Pancreas (tissue), 10 donors: ENCODE data around the gene TUBGCP2. TPM values are rescaled to one million over a fixed set of nuclear protein-coding genes. Genes with fewer than 3 reads are reported as not detected.

Experiments
- ATAC-seq, 4 donors: fragments of 200-7000 bp; cut with Tn5 transposase; one replicate each; pipeline versions ENCODE4 v1.8.0 to v1.9.1; 2020; ENCODE audit warnings: mild to moderate bottlenecking in 4 of 4, moderate library complexity in 4 of 4
- DNase-seq, 6 donors: peaks; one replicate each; pipeline ENCODE4 v3.0.0-alpha.2; 2020
- FAIRE-seq: peaks from 2 replicates; lab custom pipeline; 2012; peaks lifted over from hg19 to GRCh38; lab: Jason Lieb, UNC
- H3K27ac ChIP-seq, 4 donors: fragments of 200-600 bp; sonication (generic); 1 replicate in 3 of 4; 2 replicates in 1 of 4; pipeline versions ENCODE4 v1.5.0 to v1.8.0; 2020
- H3K27me3 ChIP-seq, 4 donors: fragments of 200-600 bp; one replicate each; pipeline ENCODE4 v1.8.0; 2021
- H3K36me3 ChIP-seq, 3 donors: fragments of 200-600 bp; sonication (generic) in 1 of 3; one replicate each; pipeline versions ENCODE4 v1.5.0 to v1.8.0; 2020 to 2021
- H3K4me1 ChIP-seq, 3 donors: fragments of 200-600 bp; one replicate each; pipeline ENCODE4 v1.8.0; 2021
- H3K4me3 ChIP-seq, 4 donors: fragments of 200-600 bp; sonication (generic) in 2 of 4; one replicate each; pipeline versions ENCODE4 v1.5.0 to v1.8.0; 2020 to 2021
- H3K9me3 ChIP-seq, 4 donors: fragments of 200-600 bp; one replicate each; pipeline ENCODE4 v1.8.0; 2021
- CTCF ChIP-seq, 4 donors: fragments of 200-600 bp; sonication (generic) in 3 of 4; IDR thresholded peaks; one replicate each; pipeline versions ENCODE4 v1.5.0 to v1.8.0; 2021; ENCODE audit warnings: antibody characterized with exemption in 4 of 4
- WGBS, 2 donors: extraction: QIAGEN DNeasy Blood & Tissue Kit; methylation state at CpG; one replicate each; pipeline ENCODE4 v1.1.7; 2013; 5-methylcytosine and 5-hydroxymethylcytosine counted together
- intact Hi-C, 3 donors: fragments of 100-400 bp; cut with DNase I; formaldehyde crosslinking; loops; one replicate each; pipeline versions ENCODE4 v1.11.1 to v1.14.2; 2022
- polyA plus RNA-seq, 2 donors: library from polyadenylated mRNA; stranded (reverse); fragments of 200-250 nt; gene quantifications; one replicate each; pipeline ENCODE4 v1.2.3, GENCODE V29; 2013
- total RNA-seq, 6 donors: library from RNA; stranded (reverse); fragmentation: NEBNext Ultra II Directional in 4 of 6; extraction: Animal tissue kit (Norgen Biotek cat#: 25700) in 4 of 6; gene quantifications; one replicate each; pipeline versions ENCODE4 v1.2.1 to v1.2.4, GENCODE V29; 2021 to 2023
- donor health status: healthy with polysubstance abuse.
- donor health status: DM: no; HTN: no; CAD: no; lungs with moderate emphysema.
- donor health status: DM: no; HTN: no; CAD: no.
- donor health status: control.
- donor health status: control.
- donor health status: Bipolar disorder and iron deficiency.
- donor health status: DM: yes; HTN: yes; CAD: no.
- donor health status: DM: no; HTN: no; CAD: no.
- donor health status: DM: no; HTN: no; CAD: no.
- donor health status: DM: yes; HTN: yes; CAD: no.

Gene TUBGCP2
- total and polyA plus RNA-seq, 8 donors: 23.5 to 161 (median 29.3) TPM

DNA sequence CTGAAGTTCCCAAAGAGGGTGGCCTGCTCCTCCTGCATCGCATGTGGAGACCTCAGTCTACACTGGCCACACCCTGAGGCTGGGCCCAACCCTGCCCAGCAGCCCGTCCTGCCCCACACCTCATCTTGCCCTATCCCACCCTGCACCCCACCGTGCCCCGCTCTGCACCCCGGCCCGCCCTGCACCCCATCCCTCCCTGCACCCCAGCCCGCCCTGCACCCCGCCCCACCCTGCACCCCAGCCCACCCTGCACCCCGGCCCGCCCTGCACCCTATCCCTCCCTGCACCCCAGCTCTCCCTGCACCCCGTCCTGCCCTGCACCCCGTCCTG, 56.5 kb downstream of the TUBGCP2 start:
- no peaks in the 10 kb centered on the region for H3K36me3 ChIP-seq
- no peak for ATAC-seq
- no peak for DNase-seq
- H3K27ac ChIP-seq: no peak overlapping the region
- FAIRE-seq: no peak
- peaks cover 0 to 3% (median 0%) of the 10 kb centered on the region in 3 donors for H3K4me1 ChIP-seq
- H3K27me3 ChIP-seq: no peaks in the 10 kb centered on the region
- intact Hi-C loops: no loop called here
- no peak overlapping the region for H3K4me3 ChIP-seq
- no peak for TF ChIP-seq CTCF (IDR thresholded peaks at IDR 0.05)
- H3K9me3 ChIP-seq: no peaks in the 10 kb centered on the region
- WGBS, 2 donors: 67 to 73% methylated on average over 11 to 12 of the region's 12 CpGs

DNA sequence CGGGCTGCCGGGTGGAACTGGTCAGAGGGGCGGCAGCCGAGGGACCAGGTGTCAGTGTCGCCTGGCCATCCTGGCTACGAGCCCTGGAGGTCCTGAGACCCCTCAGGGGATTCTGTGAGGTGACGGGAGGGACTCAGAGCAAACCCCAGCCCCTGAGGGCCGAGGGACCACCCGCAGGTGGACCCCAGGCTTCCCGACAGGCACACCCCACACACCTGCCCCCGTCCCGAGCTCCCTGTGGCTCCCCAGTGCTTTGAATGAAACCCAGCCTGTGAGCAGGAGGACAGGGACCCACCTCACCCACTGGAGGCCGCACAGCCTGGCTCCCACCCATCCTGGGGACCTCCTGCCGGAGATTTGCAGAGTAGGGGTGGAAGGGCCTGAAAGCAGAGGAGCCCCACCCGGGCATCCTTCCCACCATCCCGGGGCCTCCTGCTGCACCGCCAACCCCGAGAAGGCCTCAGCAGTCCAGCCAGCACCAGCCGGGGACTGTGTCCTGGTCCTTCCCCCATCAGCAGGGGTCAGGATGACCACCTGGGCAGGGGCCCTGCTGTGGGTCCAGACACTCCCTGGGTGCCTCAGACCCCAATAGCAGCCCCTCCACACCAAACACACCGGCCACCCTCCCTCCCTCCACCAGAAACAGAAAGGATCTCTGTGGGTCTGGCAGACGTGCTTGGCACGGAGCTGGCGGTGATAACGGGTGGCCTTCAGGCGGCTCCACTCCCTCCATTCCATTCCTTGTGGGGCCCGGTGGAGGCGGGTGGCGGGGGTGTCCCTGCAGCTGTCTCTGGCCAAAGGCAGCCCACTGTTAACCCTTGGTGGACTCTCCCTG, 57.1 kb downstream of the TUBGCP2 start:
- peak in 2 of 4 donors; percentile 24 to 37 for ATAC-seq

DNA sequence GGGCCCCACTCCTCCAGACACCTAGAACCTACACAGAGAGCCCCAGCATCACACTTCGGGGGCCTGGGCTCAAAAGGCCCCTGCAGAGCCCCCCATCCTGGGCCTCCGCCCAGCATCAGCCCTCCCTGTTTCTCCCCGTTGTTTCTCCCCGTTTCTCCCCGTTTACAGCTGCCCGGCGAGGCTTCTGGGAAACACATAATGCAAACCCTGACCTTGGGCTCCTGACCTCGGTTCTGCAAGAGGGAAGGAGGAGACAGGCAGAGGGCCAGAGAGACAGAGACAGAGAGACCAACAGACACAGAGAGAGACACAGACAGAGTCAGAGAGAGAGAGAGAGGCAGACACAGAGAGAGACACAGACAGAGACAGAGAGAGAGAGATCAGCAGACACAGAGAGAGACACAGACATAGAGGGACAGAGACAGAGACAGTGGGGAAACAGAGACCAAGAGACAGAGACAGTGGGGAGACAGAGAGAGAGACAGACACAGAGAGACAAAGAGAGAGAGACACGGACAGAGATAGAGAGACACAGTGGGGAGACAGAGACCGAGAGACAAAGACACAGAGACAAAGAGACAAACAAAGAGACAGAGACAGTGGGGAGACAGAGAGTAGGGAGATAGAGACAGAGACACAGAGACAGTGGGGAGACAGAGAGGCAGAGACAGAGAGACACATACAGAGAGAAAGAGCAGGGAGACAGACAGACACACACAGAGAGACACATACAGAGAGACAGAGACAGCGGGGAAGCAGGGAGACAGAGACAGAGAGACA, 58.5 kb downstream of the TUBGCP2 start:
- DNase-seq: no peak
- intact Hi-C loops: no loop called here
- 35 to 36% methylated on average over 11 of the region's 11 CpGs for WGBS, 2 donors

More for the DNA sequence above, 57.1 kb downstream of the TUBGCP2 start:
- H3K9me3 ChIP-seq: no peaks in the 10 kb centered on the region
- no peak overlapping the region for H3K27ac ChIP-seq
- intact Hi-C loops: no loop called here
- FAIRE-seq: no peak
- H3K27me3 ChIP-seq: no peaks in the 10 kb centered on the region
- H3K4me3 ChIP-seq: no peak overlapping the region
- WGBS, 2 donors: 51 to 57% methylated on average over 26 to 28 of the region's 28 CpGs
- TF ChIP-seq CTCF (IDR thresholded peaks at IDR 0.05): no peak
- DNase-seq: no peak
- H3K36me3 ChIP-seq: no peaks in the 10 kb centered on the region
- H3K4me1 ChIP-seq: no peaks in the 10 kb centered on the region

GRCh38 chr10:133249094-133249780, 59.4 kb downstream of the TUBGCP2 start:
- H3K4me1 ChIP-seq: no peaks in the 10 kb centered on the region
- no peaks in the 10 kb centered on the region for H3K9me3 ChIP-seq
- WGBS, 2 donors: 74 to 80% methylated on average over 21 of the region's 21 CpGs
- TF ChIP-seq CTCF (IDR thresholded peaks at IDR 0.05): no peak
- H3K36me3 ChIP-seq: no peaks in the 10 kb centered on the region
- intact Hi-C loops: no loop called here
- DNase-seq: no peak
- H3K27ac ChIP-seq: no peak overlapping the region
- no peak for FAIRE-seq
- H3K4me3 ChIP-seq: no peak overlapping the region
- no peaks in the 10 kb centered on the region for H3K27me3 ChIP-seq
- ATAC-seq: no peak

More for the DNA sequence above, 58.5 kb downstream of the TUBGCP2 start:
- H3K27ac ChIP-seq: no peak overlapping the region
- TF ChIP-seq CTCF (IDR thresholded peaks at IDR 0.05): no peak
- H3K27me3 ChIP-seq: no peaks in the 10 kb centered on the region
- H3K36me3 ChIP-seq: no peaks in the 10 kb centered on the region
- H3K4me1 ChIP-seq: no peaks in the 10 kb centered on the region
- ATAC-seq: peak in 1 of 4 donors; percentile 42
- FAIRE-seq: no peak
- H3K9me3 ChIP-seq: no peaks in the 10 kb centered on the region
- H3K4me3 ChIP-seq: no peak overlapping the region
